BE2C (cell line): ENCODE results near the gene DOP1A. TPM values are rescaled to one million over a fixed set of nuclear protein-coding genes. Genes with fewer than 3 reads are reported as not detected.
A peak's percentile ranks its signal among the peaks of the same experiment; 100 is the strongest.

Experiments used
- DNase-seq: peaks from one replicate; pipeline ENCODE4 v3.0.0-alpha.2; 2020
- H3K27me3 ChIP-seq: fragments of 250-450 bp; sonication (Bioruptor Pico); 2 replicates; pipeline ENCODE4 v1.5.1; 2020; ENCODE audit warnings: mild to moderate bottlenecking
- H3K36me3 ChIP-seq: fragments of 250-450 bp; sonication (Bioruptor Pico); 2 replicates; pipeline ENCODE4 v1.5.1; 2020; ENCODE audit warnings: mild to moderate bottlenecking
- H3K4me1 ChIP-seq: fragments of 250-450 bp; sonication (Bioruptor Pico); 2 replicates; pipeline ENCODE4 v1.5.1; 2020
- H3K4me3 ChIP-seq: 2 replicates; pipeline ENCODE4 v1.5.1; 2011; ENCODE audit warnings: low read depth, low read length
- H3K9me3 ChIP-seq: fragments of 250-450 bp; sonication (Bioruptor Pico); 2 replicates; pipeline ENCODE4 v1.5.1; 2020
- polyA plus RNA-seq: library from polyadenylated mRNA; unstranded; fragments of >200 nt; gene quantifications from one replicate; pipeline ENCODE4 v1.2.1, GENCODE V29; 2012; ENCODE audit warnings: low read depth, missing spikeins; ENCODE audit not compliant: insufficient read length, insufficient read depth
- TF ChIP-seq, protein P1 (sequence below): IDR thresholded peaks from 2 replicates; pipeline ENCODE4 v1.5.1; 2012; ENCODE audit warnings: mild to moderate bottlenecking, low read depth, low read length

The DOP1A gene, protein sequence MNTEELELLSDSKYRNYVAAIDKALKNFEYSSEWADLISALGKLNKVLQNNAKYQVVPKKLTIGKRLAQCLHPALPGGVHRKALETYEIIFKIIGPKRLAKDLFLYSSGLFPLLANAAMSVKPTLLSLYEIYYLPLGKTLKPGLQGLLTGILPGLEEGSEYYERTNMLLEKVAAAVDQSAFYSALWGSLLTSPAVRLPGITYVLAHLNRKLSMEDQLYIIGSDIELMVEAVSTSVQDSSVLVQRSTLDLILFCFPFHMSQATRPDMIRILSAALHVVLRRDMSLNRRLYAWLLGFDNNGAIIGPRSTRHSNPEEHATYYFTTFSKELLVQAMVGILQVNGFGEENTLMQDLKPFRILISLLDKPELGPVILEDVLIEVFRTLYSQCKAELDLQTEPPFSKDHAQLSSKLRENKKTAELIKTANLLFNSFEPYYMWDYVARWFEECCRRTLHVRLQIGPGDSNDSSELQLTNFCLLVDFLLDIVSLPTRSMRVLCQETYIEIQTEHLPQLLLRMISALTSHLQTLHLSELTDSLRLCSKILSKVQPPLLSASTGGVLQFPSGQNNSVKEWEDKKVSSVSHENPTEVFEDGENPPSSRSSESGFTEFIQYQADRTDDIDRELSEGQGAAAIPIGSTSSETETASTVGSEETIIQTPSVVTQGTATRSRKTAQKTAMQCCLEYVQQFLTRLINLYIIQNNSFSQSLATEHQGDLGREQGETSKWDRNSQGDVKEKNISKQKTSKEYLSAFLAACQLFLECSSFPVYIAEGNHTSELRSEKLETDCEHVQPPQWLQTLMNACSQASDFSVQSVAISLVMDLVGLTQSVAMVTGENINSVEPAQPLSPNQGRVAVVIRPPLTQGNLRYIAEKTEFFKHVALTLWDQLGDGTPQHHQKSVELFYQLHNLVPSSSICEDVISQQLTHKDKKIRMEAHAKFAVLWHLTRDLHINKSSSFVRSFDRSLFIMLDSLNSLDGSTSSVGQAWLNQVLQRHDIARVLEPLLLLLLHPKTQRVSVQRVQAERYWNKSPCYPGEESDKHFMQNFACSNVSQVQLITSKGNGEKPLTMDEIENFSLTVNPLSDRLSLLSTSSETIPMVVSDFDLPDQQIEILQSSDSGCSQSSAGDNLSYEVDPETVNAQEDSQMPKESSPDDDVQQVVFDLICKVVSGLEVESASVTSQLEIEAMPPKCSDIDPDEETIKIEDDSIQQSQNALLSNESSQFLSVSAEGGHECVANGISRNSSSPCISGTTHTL (N-terminal part only)
- polyA plus RNA-seq: 12.5 TPM

GRCh38 chr6:83067448-83068439 lies at the start of gene DOP1A:
DOP1A (plus strand) TSS chr6:83067671; CDS start chr6:83096978, 29,307 bp downstream.
- 0 out of 2 replicates have a peak, but pooled peaks cover 4% of the 10 kb centered on the region for H3K36me3 ChIP-seq

GRCh38 chr6:83019741-83020140 lies 47.7 kb upstream of the DOP1A start:
- no peaks in the 10 kb centered on the region for H3K27me3 ChIP-seq
- no peaks in the 10 kb centered on the region for H3K9me3 ChIP-seq
- H3K4me1 ChIP-seq: no peaks in the 10 kb centered on the region
- TF ChIP-seq, protein P1, sequence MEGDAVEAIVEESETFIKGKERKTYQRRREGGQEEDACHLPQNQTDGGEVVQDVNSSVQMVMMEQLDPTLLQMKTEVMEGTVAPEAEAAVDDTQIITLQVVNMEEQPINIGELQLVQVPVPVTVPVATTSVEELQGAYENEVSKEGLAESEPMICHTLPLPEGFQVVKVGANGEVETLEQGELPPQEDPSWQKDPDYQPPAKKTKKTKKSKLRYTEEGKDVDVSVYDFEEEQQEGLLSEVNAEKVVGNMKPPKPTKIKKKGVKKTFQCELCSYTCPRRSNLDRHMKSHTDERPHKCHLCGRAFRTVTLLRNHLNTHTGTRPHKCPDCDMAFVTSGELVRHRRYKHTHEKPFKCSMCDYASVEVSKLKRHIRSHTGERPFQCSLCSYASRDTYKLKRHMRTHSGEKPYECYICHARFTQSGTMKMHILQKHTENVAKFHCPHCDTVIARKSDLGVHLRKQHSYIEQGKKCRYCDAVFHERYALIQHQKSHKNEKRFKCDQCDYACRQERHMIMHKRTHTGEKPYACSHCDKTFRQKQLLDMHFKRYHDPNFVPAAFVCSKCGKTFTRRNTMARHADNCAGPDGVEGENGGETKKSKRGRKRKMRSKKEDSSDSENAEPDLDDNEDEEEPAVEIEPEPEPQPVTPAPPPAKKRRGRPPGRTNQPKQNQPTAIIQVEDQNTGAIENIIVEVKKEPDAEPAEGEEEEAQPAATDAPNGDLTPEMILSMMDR: no peak
- DNase-seq: no peak
- no peak overlapping the region for H3K4me3 ChIP-seq
- H3K36me3 ChIP-seq: peaks cover 35% of the 10 kb centered on the region

More at GRCh38 chr6:83067448-83068439, at the start of gene DOP1A:
- H3K9me3 ChIP-seq: no peaks in the 10 kb centered on the region
- peak within 1 kb of the TSS; percentile 83 for H3K4me3 ChIP-seq
- peak; percentile 97 for DNase-seq
- no peaks in the 10 kb centered on the region for H3K4me1 ChIP-seq
- TF ChIP-seq, protein P1: peak; percentile 97
- no peaks in the 10 kb centered on the region for H3K27me3 ChIP-seq

DNA sequence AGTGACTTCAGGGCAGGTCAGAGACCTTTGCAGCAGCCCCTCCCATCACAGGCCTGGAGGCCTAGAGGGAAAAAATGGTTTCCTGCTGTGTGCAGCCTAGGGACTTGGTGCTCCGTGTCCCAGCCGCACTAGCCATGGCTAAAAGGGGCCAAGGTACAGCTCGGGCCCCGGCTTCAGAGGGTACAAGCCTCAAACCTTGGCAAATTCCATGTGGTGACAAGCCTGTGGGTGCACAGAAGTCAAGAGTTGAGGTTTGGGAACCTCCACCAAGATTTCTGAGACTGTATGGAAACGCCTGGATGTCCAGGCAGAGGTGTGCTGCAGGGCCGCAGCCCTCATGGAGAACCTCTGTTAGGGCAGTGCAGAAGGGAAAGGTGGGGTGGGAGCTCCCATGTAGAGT lies 35.8 kb upstream of the DOP1A start:
- Histone ChIP-seq H3K36me3 (peaks cover 33% of the 10 kb centered on the region), H3K4me1 (no peaks in the 10 kb centered on the region)

GRCh38 chr6:83038246-83038645 lies 29.2 kb upstream of the DOP1A start:
- no peak for DNase-seq
- Histone ChIP-seq H3K36me3 (peaks cover 14% of the 10 kb centered on the region), H3K4me3 (no peak overlapping the region), H3K27me3 (no peaks in the 10 kb centered on the region), H3K9me3 (no peaks in the 10 kb centered on the region), H3K4me1 (peaks cover 11% of the 10 kb centered on the region)
- TF ChIP-seq, protein P1: no peak

More for the DNA sequence above, 35.8 kb upstream of the DOP1A start:
- TF ChIP-seq, protein P1: no peak
- H3K9me3 ChIP-seq: no peaks in the 10 kb centered on the region; the same call in 1 of the 2 replicates
- DNase-seq: no peak
- H3K4me3 ChIP-seq: no peak overlapping the region
- no peaks in the 10 kb centered on the region for H3K27me3 ChIP-seq
